ENCODE data around the gene SNAPC3.

GRCh38 chr9:15505921-15506320, 83.2 kb downstream of the SNAPC3 start:
- TF ChIP-seq ZNF384 (IDR thresholded peaks at IDR 0.05) = no peak
- TF ChIP-seq BHLHE40 (IDR thresholded peaks at IDR 0.05; ENCODE audit: borderline replicate concordance) = no peak
- TF ChIP-seq FOXA1 (IDR thresholded peaks at IDR 0.05) = no peak
- no peak for TF ChIP-seq SUZ12 (IDR thresholded peaks at IDR 0.05)
